HG02763 (cell line): ENCODE measurements around the gene TRIM42.

Experiments used
- ATAC-seq: cut with Tn5 transposase; IDR thresholded peaks from one replicate; pipeline ENCODE4 v1.9.1; 2021; ENCODE audit warnings: mild to moderate bottlenecking, moderate library complexity; ENCODE audit not compliant: unreplicated experiment

TRIM42 gene

GRCh38 chr3:140677764-140678163, at the start of gene TRIM42:
TSS of gene TRIM42 (plus strand) at chr3:140678064. CDS start at chr3:140678230, 166 bp downstream.
- no peak for ATAC-seq

GRCh38 chr3:140628606-140629005, 49.3 kb upstream of the TRIM42 start:
- no peak for ATAC-seq

GRCh38 chr3:140629357-140630137, 48.3 kb upstream of the TRIM42 start:
- ATAC-seq = no peak

- ATAC-seq = no peak
These were observed 47.5 kb upstream of the TRIM42 start for GRCh38 chr3:140630366-140630765.

- ATAC-seq = no peak
These were observed 47.0 kb upstream of the TRIM42 start for GRCh38 chr3:140630866-140631265.

- no peak for ATAC-seq
These were observed 42.6 kb upstream of the TRIM42 start for GRCh38 chr3:140635276-140635675.

GRCh38 chr3:140636406-140637138, 41.3 kb upstream of the TRIM42 start:
- ATAC-seq = no peak

GRCh38 chr3:140651287-140651686, 26.6 kb upstream of the TRIM42 start:
- no peak for ATAC-seq

- no peak for ATAC-seq
These were observed 22.2 kb upstream of the TRIM42 start for GRCh38 chr3:140655678-140656077.

- ATAC-seq = no peak
These were observed 13.8 kb upstream of the TRIM42 start for GRCh38 chr3:140664111-140664510.

- no peak for ATAC-seq
These were observed 4.7 kb downstream of the TRIM42 start for GRCh38 chr3:140682586-140682985.

- no peak for ATAC-seq
These were observed 8.3 kb downstream of the TRIM42 start for GRCh38 chr3:140686128-140686527.

- ATAC-seq = no peak
These were observed 9.1 kb downstream of the TRIM42 start for GRCh38 chr3:140686948-140687347.

- no peak for ATAC-seq
These were observed 17.6 kb downstream of the TRIM42 start for GRCh38 chr3:140695361-140696061.

GRCh38 chr3:140699516-140700231, 21.8 kb downstream of the TRIM42 start:
- no peak for ATAC-seq

GRCh38 chr3:140702281-140702680, 24.4 kb downstream of the TRIM42 start:
- ATAC-seq = no peak

GRCh38 chr3:140703496-140703895, 25.6 kb downstream of the TRIM42 start:
- ATAC-seq = no peak

GRCh38 chr3:140704733-140705132, 26.9 kb downstream of the TRIM42 start:
- no peak for ATAC-seq

GRCh38 chr3:140705954-140706353, 28.1 kb downstream of the TRIM42 start:
- no peak for ATAC-seq

GRCh38 chr3:140706360-140706759, 28.5 kb downstream of the TRIM42 start:
- no peak for ATAC-seq

- no peak for ATAC-seq
These were observed 31.0 kb downstream of the TRIM42 start for GRCh38 chr3:140708815-140709214.
